Muscle layer of duodenum (tissue), 2 donors: Measurements from ENCODE around the gene EXOC6B.
"Not testable (repeated sequence)": the region's sequence is repeated elsewhere in the genome, so short reads cannot be mapped to it uniquely, and the experiment has no call there.

ENCODE experiments used
- H3K27ac ChIP-seq: one replicate; pipeline ENCODE4 v1.7.0; 2013; ENCODE audit warnings: mild to moderate bottlenecking, low read length
- H3K27me3 ChIP-seq: one replicate; pipeline ENCODE4 v1.7.0; 2013; ENCODE audit warnings: low read depth, mild to moderate bottlenecking, control low read depth, low read length
- H3K36me3 ChIP-seq, 2 donors: one replicate each; pipeline ENCODE4 v1.7.0; 2013; ENCODE audit warnings: low read length in 2 of 2, control low read depth in 1 of 2, mild to moderate bottlenecking in 1 of 2; ENCODE audit not compliant: insufficient read depth in 2 of 2, control insufficient read depth in 1 of 2
- H3K4me1 ChIP-seq, 2 donors: one replicate each; pipeline ENCODE4 v1.7.0; 2013; ENCODE audit warnings: low read length in 2 of 2, mild to moderate bottlenecking in 2 of 2, control low read depth in 1 of 2, moderate library complexity in 1 of 2; ENCODE audit not compliant: insufficient read depth in 2 of 2, control insufficient read depth in 1 of 2
- H3K4me3 ChIP-seq, 2 donors: one replicate each; pipeline ENCODE4 v1.7.0; 2013; ENCODE audit warnings: low read length in 2 of 2, low read depth in 1 of 2, mild to moderate bottlenecking in 1 of 2
- H3K9me3 ChIP-seq, 2 donors: one replicate each; pipeline ENCODE4 v1.7.0; 2013; ENCODE audit warnings: low read length in 2 of 2, control low read depth in 1 of 2, mild to moderate bottlenecking in 1 of 2; ENCODE audit not compliant: control insufficient read depth in 1 of 2
- donor health status: healthy.

The EXOC6B gene

GRCh38 chr2:72425996-72426395, 399.8 kb downstream of the EXOC6B start:
- no peaks in the 10 kb centered on the region for H3K9me3 ChIP-seq
- no peaks in the 10 kb centered on the region for H3K4me1 ChIP-seq
- H3K27ac ChIP-seq = no peak overlapping the region
- H3K4me3 ChIP-seq = no peak overlapping the region
- no peaks in the 10 kb centered on the region for H3K36me3 ChIP-seq
- no peaks in the 10 kb centered on the region for H3K27me3 ChIP-seq

- peaks cover 0 to 4% of the 10 kb centered on the region in 2 donors for H3K9me3 ChIP-seq
- H3K4me1 ChIP-seq = no peaks in the 10 kb centered on the region
- no peak overlapping the region for H3K27ac ChIP-seq
- no peaks in the 10 kb centered on the region for H3K27me3 ChIP-seq
- no peak overlapping the region for H3K4me3 ChIP-seq
- no peaks in the 10 kb centered on the region for H3K36me3 ChIP-seq
Measured at GRCh38 chr2:72423756-72424155, 402.1 kb downstream of the EXOC6B start.

GRCh38 chr2:72421771-72422379, 404.0 kb downstream of the EXOC6B start:
- H3K4me1 ChIP-seq, H3K9me3 ChIP-seq, H3K36me3 ChIP-seq, H3K4me3 ChIP-seq, H3K27me3 ChIP-seq, H3K27ac ChIP-seq: not testable (repeated sequence)

GRCh38 chr2:72415781-72416475, 409.9 kb downstream of the EXOC6B start:
- Histone ChIP-seq H3K9me3 (peaks cover 0 to 9% of the 10 kb centered on the region in 2 donors), H3K4me3 (no peak overlapping the region), H3K27ac (no peak overlapping the region)

GRCh38 chr2:72415241-72415661, 410.6 kb downstream of the EXOC6B start:
- H3K4me1 ChIP-seq = peaks cover 0 to 7% of the 10 kb centered on the region in 2 donors
- no peak overlapping the region for H3K27ac ChIP-seq
- H3K36me3 ChIP-seq = no peaks in the 10 kb centered on the region
- no peaks in the 10 kb centered on the region for H3K27me3 ChIP-seq
- no peak overlapping the region for H3K4me3 ChIP-seq
- H3K9me3 ChIP-seq = peaks cover 0 to 9% of the 10 kb centered on the region in 2 donors

More at GRCh38 chr2:72415781-72416475, 409.9 kb downstream of the EXOC6B start:
- Histone ChIP-seq H3K4me1 (peaks cover 0 to 7% of the 10 kb centered on the region in 2 donors), H3K27me3 (no peaks in the 10 kb centered on the region), H3K36me3 (no peaks in the 10 kb centered on the region)

- Histone ChIP-seq H3K4me3 (no peak overlapping the region), H3K27ac (no peak overlapping the region), H3K4me1 (peaks cover 0 to 7% of the 10 kb centered on the region in 2 donors), H3K27me3 (no peaks in the 10 kb centered on the region), H3K9me3 (peaks cover 0 to 5% of the 10 kb centered on the region in 2 donors), H3K36me3 (no peaks in the 10 kb centered on the region)
Measured at GRCh38 chr2:72414137-72414760, 411.6 kb downstream of the EXOC6B start.

GRCh38 chr2:72413716-72414115, 412.1 kb downstream of the EXOC6B start:
- no peaks in the 10 kb centered on the region for H3K36me3 ChIP-seq
- H3K27ac ChIP-seq = no peak overlapping the region
- H3K27me3 ChIP-seq = no peaks in the 10 kb centered on the region
- H3K9me3 ChIP-seq = peaks cover 0 to 5% of the 10 kb centered on the region in 2 donors
- peaks cover 0 to 7% of the 10 kb centered on the region in 2 donors for H3K4me1 ChIP-seq
- H3K4me3 ChIP-seq = no peak overlapping the region

GRCh38 chr2:72412214-72412613, 413.6 kb downstream of the EXOC6B start:
- Histone ChIP-seq H3K27ac (no peak overlapping the region), H3K36me3 (no peaks in the 10 kb centered on the region), H3K27me3 (no peaks in the 10 kb centered on the region), H3K4me3 (no peak overlapping the region), H3K9me3 (peaks cover 0 to 5% of the 10 kb centered on the region in 2 donors), H3K4me1 (peaks cover 0 to 7% of the 10 kb centered on the region in 2 donors)

GRCh38 chr2:72399879-72400278, 426.0 kb downstream of the EXOC6B start:
- no peak overlapping the region for H3K27ac ChIP-seq
- no peaks in the 10 kb centered on the region for H3K27me3 ChIP-seq
- H3K4me3 ChIP-seq = no peak overlapping the region
- H3K4me1 ChIP-seq = peaks cover 0 to under 1% of the 10 kb centered on the region in 2 donors
- no peaks in the 10 kb centered on the region for H3K36me3 ChIP-seq
- H3K9me3 ChIP-seq = peaks cover 0 to 21% of the 10 kb centered on the region in 2 donors

GRCh38 chr2:72395096-72395495, 430.7 kb downstream of the EXOC6B start:
- no peak overlapping the region for H3K27ac ChIP-seq
- H3K4me3 ChIP-seq = no peak overlapping the region
- peaks cover 3 to 8% of the 10 kb centered on the region in 2 donors for H3K9me3 ChIP-seq
- peaks cover 0 to 3% of the 10 kb centered on the region in 2 donors for H3K4me1 ChIP-seq
- H3K27me3 ChIP-seq = no peaks in the 10 kb centered on the region
- H3K36me3 ChIP-seq = no peaks in the 10 kb centered on the region

- no peaks in the 10 kb centered on the region for H3K27me3 ChIP-seq
- H3K36me3 ChIP-seq = no peaks in the 10 kb centered on the region
- peaks cover 0 to 3% of the 10 kb centered on the region in 2 donors for H3K4me1 ChIP-seq
- H3K27ac ChIP-seq = no peak overlapping the region
- peaks cover 3% of the 10 kb centered on the region in 2 donors for H3K9me3 ChIP-seq
- H3K4me3 ChIP-seq = no peak overlapping the region
Measured at GRCh38 chr2:72394541-72395070, 431.2 kb downstream of the EXOC6B start.
